ENCODE data around the gene SH3BP5L.
A peak's percentile ranks its signal among the peaks of the same experiment; 100 is the strongest.
"Not testable (repeated sequence)": the region's sequence is repeated elsewhere in the genome, so short reads cannot be mapped to it uniquely, and the experiment has no call there.

Gene SH3BP5L

DNA sequence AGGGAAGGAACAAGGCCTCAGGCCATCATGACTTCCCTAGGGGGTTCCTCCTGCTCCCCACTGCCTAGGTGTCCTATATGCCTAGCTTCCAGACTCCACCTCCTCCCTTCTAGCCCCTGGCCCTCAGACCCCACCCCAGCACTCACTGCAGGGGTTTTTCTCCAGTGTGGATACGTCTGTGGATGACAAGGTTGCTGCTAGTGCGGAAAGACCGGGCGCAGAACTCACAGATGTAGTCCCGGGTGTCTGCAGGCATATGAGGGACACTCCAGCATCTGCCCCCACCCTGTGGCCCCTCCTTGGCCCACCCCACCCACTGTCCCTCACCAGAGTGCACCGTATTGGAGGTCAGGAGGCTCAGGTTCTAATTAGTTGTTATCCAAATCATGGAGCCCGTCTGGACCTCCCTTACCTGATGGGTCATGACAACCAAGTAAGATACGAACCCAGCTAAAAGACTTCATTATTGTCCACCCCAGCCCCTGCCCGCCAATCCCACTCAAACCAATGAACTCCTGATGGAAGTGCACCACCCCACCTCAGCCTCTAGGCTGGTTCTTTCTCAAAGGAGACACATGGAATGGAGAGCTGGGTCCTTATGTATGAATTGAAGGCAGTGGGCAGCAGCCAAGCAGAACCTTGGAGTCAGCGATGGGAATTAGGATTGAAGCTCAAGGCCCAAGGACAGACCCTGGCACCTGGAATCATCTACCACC is 25.0 kb upstream of the SH3BP5L start:
- DNase-seq (ENCODE audit: low read depth): no peak

DNA sequence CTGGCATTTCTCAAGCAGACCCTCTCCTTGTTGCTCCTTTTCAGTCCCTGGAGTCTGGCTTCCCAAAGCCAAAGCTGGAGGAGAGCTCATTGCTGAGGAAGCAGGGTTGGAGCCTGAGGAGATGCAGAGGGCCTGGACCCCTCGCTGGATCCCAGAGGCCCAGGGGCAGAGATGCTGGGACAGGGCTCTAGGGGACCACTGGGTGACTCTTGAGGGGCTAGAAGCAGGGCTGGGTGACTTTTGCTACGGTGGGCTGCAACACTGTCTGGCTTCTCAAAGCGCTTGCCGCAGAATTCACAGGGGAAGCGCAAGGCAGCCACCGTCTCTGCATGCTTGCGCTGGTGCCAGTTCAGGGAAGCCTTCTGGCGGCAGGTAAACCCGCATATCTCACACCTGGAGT is 24.4 kb upstream of the SH3BP5L start:
- DNase-seq (ENCODE audit: low read depth): no peak

DNA sequence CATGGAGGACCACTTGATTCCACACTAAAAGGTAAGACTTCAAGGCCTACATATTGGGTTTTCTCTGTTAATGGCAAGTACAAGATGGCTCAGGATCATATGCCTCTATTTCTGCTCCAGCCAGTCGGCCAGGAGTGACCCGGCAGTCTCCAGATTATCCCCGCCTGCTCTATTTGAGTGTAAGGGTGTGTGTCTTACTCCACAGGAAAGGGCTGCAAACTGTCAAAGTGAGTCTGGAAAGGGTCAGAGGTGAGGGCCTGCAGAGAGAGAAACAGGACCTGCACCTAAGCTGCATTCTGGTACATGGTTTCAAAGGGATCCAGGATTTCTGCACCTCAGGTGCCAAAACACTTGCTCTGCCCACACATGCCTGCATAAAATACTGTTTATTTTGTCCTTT is 23.9 kb upstream of the SH3BP5L start:
- no peak for DNase-seq (ENCODE audit: low read depth)

DNA sequence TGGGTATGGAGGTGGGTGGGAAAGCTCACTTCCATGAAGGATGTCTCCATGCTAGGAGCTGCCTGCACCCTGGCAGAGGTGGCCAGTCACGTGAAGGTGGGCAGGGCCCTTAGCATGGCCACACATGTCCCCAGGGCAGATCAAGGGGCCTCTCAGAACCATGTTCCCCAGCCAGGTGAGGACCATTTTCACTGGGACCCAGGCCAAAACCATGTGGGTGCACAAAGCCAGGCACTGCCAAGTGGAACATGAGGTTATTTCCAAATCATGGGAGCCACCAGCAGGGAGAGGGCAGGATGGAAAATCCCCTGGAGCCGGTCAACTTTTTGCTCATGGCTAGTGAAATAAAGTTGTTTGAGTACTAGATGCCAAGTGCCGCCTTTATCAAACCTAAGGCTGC is 23.4 kb upstream of the SH3BP5L start:
- no peak for DNase-seq (ENCODE audit: low read depth)

DNA sequence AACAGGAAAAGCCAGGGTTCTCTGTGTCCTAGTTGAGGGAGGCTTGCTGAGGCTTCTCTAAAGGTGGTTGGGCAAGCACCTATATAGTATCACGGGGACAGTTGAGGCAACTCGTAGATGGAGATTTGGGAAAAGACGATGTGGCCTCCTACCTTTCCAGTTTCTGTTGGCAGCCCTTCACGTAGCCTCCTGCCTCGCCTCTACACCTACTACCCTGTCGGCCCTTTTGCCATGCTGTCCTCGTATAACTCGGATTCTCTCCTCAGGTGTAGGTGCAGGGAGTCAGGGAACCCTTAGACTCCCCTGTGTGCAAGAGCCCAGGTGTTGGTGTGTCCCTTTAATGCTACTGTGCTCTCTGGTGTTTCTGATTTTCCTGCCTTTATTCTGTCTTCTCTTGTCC is 22.9 kb upstream of the SH3BP5L start:
- no peak for DNase-seq (ENCODE audit: low read depth)

DNA sequence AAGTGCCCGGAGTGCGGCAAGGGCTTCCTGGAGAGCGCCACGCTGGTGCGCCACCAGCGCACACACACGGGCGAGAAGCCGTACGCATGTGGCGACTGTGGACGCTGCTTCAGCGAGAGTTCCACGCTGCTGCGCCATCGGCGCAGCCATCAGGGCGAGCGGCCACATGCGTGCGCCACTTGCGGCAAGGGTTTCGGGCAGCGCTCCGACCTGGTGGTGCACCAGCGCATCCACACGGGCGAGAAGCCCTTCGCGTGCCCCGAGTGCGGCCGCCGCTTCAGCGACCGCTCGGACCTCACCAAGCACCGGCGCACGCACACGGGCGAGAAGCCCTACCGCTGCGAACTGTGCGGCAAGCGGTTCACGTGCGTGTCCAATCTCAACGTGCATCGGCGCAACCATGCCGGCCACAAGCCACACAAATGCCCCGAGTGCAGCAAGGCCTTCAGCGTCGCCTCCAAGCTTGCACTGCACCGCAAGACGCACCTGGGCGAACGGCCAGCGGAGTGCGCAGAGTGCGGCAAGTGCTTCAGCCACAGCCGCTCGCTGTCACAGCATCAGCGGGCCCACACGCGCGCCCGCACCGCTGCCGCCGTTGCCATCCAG is 22.3 kb upstream of the SH3BP5L start:
- DNase-seq (ENCODE audit: low read depth): no peak

DNA sequence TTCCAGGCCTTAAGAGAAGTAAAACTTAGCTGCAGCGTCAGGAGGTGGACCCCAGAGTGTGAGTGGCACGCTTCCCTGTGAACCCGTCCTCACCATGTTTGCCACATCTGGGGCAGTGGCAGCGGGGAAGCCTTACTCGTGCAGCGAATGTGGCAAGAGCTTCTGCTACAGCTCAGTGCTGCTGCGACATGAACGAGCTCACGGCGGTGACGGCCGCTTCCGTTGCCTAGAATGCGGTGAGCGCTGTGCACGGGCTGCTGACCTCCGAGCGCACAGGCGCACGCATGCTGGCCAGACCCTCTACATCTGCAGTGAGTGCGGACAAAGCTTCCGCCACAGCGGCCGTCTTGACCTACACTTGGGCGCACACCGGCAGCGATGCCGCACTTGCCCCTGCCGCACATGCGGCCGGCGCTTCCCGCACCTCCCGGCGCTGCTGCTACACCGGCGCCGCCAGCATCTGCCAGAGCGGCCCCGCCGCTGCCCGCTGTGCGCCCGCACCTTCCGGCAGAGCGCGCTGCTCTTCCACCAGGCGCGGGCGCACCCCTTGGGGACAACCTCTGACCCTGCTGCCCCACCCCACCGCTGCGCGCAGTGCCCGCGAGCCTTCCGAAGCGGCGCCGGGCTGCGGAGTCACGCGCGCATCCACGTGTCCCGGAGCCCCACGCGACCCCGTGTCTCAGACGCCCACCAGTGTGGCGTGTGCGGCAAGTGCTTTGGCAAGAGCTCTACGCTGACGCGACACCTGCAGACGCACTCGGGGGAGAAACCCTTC is 21.7 kb upstream of the SH3BP5L start:
- no peak for DNase-seq (ENCODE audit: low read depth)

DNA sequence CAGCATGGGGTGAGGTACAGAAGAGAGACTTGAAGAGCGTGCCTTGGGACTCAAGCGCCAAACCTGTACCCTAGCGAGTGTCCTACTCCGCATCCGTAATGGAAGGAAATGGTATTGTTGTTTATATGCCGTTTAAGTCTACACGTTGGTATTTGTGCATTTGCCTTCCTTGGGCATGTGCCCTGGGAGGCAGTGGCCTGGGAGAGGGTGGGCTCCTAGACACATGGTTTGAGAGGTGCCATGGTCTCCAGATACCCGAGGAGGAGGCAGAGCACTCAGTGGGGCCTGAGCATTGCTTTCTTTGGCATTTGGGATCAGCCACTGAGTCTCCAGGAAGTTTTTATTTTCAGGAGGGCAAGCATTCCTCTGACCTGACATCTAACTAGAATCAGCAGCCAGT is 18.8 kb upstream of the SH3BP5L start:
- no peak for DNase-seq (ENCODE audit: low read depth)

DNA sequence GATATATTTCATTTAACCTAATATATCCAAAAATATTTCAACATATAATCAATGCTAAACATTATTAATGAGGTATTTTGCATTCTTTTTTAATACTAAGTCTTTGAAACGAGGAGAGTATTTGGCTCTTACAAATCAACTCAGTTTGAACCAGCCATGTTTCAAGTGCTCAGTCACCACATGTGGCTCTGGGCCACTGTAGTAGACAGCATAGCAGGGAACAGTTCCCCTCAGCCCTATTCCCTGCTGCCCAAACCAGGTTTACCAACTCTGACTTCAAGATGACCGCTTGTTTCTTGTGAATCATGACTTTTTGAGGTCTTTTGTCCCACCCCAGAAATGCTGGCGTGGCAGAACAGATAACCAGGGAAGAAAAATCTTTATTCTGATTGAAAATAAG is 18.0 kb upstream of the SH3BP5L start:
- DNase-seq (ENCODE audit: low read depth): no peak

DNA sequence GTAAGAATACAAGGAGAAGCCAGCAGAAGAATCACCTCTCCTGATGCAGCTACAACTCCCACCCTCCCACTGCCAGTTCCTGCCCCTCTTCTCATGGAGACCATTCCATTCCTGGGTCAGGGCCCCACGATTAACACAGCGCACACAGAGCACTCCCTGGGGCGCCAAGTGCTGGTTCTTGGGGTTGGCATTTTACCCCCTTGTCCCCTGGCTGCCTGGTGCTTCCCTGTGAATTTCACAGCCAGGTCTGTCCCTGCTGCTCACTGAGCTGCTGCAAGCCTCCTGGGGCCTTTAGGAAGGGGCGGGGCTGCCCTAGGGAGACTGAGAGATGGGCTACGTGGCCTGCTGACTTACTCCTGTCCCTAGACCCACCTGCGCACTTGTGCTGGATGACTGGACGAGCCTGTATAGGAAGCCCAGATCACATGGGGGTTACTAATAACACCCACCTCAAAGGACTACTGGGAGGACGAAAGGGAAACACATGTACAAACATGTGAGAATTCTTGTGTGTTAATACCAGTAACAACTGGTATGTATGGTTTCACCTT is 17.1 kb upstream of the SH3BP5L start:
- DNase-seq (ENCODE audit: low read depth): no peak

DNA sequence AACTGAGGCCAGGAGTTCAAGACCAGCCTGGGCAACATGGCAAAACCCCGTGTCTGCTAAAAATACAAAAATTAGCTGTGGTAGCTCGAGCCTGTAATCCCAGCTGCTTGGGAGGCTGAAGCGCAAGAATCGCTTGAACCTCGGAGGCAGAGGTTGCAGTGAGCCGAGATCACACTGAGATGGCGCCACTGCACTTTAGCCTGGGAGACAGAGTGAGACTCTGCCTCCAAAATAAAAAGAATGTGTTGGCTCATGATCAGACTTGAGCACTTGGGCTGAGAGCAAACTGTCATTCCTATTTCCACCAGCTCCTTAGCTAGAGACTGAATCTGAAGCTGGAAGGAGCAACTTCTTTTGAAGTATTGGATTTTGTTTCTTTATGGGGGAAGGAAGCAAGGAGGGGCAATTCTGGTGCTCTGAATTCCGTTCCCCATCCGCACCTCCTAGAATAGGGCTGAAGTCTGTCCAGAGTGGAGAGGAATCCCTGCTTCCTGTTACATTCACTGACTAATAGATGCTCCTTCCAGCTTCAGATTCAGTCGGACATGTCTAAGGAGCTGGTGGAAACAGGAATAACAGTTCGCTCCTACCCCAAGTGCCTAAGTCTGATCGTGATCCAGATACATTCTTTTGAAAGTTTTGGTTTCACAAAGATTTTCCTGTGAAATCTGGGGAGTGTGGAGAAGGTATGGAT is 16.1 kb upstream of the SH3BP5L start:
- peak; percentile 62 for DNase-seq (ENCODE audit: low read depth)

DNA sequence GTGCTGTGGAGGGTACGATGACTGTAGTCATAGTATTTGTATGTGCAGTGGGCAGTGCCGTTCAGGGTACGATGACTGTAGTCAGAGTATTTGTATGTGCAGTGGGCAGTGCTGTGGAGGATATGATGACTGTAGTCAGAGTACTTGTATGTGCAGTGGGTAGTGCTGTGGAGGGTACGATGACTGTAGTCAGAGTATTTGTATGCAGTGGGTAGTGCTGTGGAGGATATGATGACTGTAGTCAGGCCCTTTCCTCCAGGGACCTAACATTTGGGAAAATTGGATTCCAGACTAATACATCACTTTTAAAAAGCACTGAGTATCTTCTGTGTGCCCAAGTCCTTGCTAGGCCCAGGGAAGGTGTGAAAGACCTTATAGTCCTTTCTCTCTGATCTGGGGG is 15.2 kb upstream of the SH3BP5L start:
- DNase-seq (ENCODE audit: low read depth): peak; percentile 58

DNA sequence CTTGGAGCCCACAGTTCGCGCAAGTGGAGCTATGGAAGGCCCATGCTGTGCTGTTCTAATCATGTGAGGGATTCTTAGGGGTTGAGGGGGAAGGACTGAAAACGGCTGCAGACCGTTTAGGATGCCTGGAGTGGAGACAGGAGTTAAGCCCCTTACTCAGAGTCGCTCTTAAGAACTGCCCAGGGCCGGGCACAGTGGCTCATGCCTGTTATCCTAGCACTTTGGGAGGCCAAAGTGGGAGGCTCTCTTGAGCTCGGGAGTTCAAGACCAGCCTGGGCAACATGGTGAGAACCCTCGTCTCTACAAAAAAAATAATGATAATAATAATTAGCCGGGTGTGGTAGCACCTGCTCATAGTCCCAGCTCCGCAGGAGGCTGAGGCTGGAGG is 13.4 kb upstream of the SH3BP5L start:
- no peak for DNase-seq (ENCODE audit: low read depth)

DNA sequence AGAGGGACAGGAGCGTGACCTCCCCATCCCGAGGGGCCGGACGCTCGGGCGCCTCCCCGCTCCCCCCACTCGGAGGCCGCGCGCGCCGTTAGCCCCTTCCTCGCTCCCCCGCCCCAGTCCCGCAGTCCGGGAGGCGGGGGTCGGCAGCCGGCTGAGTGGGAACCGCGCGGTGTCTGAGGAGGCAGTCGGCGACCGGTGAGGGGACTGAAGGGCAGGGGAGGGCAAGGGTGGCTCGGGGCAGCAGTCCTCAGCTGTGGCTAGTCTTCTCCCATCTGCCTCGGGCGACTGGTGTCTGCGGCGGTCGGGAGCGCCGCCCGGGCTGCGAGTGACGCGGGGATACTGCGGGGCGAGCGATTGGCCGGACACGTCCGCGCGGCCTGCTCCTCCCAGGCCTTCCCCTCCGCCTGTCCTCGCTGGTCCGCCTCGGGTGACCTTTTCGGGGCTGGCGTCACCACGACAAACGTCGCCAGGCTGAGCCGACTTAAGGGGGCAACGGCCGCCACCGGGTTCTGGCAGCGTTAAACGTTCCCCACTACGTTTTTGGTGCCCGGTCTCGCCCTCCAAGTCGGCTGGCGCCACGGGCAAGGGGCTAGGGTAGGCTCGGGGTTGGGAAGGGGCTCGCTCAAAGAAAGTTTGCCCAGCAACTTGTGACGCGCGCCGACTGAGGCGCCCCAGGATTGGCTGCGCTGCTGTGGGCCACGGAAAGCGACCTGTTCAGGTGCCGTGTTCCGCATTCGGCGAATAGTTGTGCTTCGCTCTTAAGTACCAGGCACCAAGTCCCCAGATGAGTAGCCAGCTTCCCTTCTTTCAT is 12.8 kb upstream of the SH3BP5L start:
- DNase-seq (ENCODE audit: low read depth): peak; percentile 68

DNA sequence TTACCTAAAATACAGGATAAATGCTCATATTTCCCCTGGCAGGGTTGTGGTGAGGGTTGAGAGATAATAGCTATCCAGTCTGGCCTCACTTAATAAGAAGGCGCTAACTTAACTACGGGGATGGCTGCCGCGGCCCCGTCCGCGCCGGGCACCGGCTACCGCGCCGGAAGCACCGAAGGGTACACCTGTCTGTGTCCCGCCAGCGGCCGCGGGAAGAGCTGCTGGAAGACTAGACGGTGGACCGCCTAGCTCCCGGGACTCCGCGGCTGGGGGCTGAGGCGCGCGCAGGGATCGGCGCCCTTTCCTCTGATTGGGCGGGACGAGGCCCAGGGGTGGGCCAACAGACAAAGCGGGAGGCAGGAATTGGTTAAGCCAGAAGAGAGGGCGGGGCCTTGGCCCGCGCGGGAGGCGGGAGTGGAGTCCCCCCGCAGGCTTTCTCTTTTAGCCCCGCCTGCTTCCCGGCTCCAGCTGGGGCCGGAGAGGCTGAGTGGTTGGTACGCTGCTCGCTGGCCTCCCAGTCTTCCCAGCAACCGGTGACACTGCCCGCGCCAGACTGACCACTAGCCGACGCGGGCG is 12.2 kb upstream of the SH3BP5L start, which contains the start of gene ZNF672:
Gene ZNF672, plus strand, starts transcription at position 444 of the 576 bp plus-strand sequence. CDS start 9,051 bp downstream, outside the sequence.
- peak; percentile 98 for DNase-seq (ENCODE audit: low read depth)

DNA sequence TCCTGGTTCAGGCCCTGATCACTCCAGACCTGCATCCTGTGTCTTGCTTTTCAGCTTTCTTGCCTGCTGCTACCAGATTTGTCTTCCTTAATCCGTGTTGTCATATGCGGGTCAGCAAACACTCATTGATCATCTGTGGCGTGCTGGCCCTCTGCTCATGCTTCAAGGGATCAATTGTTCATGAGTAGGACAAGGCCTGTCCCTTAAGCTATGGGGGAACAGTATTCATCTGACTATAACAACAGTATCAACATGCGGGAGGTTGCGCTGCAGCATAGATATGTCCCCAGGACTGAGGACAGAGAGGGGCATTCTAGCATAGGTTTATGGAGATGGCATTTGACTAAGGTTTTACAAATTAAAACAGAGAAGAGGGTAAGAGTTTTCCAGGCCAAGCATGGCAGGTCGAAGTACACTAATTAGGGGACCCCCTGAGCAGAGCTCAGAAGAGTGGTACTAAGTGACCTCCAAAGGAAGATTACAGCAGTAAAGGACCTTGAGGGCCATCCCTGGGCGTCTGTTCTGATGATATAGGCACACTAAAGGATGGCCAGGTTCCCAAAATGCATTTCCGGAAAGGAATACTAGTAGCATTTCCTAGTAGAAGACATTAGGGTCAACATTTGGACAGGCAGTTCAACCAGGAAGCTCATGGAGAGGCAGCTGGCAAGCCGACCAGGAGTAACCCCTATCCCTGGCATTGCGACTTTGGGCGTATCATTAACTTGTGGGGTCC is 11.5 kb upstream of the SH3BP5L start:
- no peak for DNase-seq (ENCODE audit: low read depth)

DNA sequence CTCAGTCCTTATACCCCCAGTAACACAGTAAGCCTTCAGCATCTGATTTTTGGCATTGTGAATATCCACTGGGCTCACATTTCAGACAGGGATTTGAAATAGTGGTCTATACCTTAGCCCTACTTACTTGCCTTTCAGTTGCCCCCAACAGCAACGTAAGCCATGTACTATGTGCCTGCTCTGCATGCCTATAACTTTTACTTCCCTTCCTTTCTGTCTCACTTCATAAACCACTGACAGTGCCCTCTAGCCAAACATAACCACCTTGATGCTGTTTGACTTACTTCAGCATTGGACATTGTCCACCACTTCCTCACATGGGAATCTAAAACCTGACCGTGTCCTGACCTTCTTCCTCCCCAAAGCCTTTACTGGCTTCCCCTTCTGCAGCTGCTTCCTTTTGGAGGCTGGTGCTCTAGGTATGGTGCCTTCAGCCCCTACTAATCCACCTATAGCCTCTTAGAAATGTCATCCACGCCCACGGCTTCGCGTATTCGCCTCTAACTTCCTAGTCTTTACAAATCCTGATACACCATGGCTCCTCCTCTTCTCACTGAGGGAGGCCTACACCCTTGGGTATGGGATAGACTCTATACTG is 8.7 kb upstream of the SH3BP5L start:
- DNase-seq (ENCODE audit: low read depth): no peak

DNA sequence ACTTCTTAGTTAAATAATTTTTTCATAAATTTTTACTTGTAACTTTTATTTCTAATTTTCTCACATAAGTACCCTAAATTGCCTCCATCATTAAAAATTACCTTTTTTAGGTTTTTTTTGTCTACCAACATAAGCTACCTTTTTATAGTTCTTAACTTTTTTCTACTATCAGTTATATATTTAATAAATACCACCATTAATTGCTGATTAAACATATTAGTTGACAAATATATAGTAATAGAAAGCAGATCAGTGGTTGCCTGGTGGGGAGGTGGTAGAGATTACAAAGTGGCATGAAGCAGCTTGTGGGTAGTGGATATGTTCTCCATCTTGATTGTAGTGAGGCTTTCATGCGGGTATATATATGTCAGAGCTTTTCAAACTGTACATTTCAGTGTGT is 6.1 kb upstream of the SH3BP5L start:
- DNase-seq (ENCODE audit: low read depth): no peak

DNA sequence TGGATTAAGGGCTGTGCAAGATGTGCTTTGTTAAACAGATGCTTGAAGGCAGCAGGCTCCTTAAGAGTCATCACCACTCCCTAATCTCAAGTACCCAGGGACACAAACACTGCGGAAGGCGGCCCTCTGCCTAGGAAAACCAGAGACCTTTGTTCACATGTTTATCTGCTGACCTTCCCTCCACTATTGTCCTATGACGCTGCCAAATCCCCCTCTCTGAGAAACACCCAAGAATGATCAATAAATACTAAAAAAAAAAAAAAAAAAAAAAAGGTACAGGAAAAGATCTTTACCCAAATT is 5.0 kb upstream of the SH3BP5L start:
- DNase-seq (ENCODE audit: low read depth): not testable (repeated sequence)

DNA sequence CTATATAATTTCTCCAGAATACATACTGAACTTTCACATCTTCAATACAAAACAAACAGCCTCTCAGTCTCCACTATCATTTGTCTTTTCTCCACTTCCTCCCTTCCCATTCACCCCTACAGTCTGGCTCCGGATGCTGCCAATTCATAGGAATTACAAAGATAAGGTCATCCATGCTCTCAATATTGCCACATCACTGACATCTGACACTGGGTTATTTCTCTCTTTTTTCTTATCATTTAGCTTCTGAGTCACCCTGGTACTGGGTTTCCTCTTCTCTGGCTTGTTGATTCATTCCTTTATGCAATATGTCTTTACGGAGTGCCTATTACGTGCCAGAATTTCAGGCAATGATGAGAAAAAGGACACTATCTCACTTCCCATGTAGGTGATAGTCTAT is 3.1 kb upstream of the SH3BP5L start:
- DNase-seq (ENCODE audit: low read depth): peak; percentile 35
